GM08714 (cell line): ENCODE results near the gene THRA.
"Not testable (repeated sequence)": the region's sequence is repeated elsewhere in the genome, so short reads cannot be mapped to it uniquely, and the experiment has no call there.

Experiments used
- H3K4me3 ChIP-seq: fragments of 200-500 bp; sonication (Bioruptor generic); 2 replicates; pipeline ENCODE4 v1.5.1; 2014; ENCODE audit warnings: mild to moderate bottlenecking, low read length, inconsistent platforms
- ZNF274 ChIP-seq: IDR thresholded peaks from 2 replicates; pipeline ENCODE4 v1.6.1; 2012; ENCODE audit warnings: mild to moderate bottlenecking, low read depth, low read length

Gene THRA

DNA sequence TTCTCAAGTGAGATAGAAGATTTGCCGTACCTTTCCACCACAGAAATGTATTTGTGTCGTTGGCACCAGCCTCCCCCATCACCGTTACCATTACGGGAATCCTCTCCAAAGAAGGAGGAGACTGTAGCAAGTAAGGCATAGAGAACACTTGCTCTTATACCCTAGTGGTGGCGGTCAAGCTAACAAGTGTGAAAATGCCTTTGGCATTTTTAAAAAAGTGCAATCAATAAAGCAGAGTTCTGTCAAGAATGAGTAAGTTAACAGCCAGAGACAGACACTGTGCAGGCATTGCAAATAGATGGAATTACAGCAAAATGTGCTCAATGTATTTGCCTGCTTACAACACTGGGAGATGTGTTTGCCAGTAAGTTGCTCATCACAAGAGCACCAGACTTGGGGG lies 66.7 kb downstream of the THRA start:
- TF ChIP-seq ZNF274: no peak

DNA sequence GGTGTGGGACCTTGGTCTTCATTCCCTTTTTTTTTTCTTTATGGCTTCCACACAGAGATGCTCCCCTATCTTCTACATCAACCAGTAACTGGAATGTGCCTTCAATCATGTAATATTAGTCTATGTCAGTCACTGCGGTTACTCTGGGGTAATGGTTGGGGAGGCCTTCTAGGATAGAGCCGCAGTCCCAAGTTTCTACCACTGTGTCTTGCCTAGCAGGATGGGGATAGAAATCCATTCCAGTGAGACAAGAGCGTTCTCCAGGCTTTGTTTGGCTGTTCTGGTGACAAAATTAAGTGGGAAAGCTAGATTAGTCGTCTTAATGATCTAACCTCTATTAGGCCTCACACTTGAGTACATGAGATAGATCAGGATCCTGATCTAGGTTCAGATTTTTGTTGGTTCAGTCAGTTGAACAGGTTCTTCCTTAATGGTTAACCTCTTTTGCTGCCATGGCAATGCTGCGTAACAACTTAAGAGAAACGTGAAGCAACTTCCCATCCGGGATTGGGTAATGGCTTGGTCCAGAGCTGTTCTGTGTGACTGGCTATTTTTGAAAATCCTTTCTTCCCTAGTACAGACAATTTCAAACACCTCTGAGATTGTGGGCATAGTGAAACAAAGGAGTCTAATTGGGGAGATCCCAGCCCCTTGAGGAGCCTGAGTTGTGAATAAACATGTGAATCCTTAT lies 67.7 kb downstream of the THRA start:
- H3K4me3 ChIP-seq: no peak overlapping the region
- no peak for TF ChIP-seq ZNF274

More for the DNA sequence above, 66.7 kb downstream of the THRA start:
- no peak overlapping the region for H3K4me3 ChIP-seq

DNA sequence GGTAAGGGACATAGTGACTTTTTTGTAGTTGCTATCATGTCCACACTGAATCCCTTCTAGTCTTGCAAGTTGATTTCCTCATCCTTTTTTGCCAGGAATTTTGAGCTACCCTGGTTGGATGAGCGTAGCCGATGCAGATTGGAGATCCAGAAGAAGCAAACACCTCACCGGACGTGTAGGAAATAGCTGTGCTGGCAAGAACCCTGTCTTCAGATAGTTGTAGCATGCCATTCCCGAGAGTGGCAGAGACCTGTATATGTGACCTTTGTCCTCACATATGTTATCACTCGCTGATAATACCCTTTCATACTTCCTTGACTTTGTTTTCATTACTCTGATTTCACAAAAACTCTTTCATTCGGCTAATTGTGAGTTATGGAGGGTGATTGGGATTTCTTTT lies 71.4 kb downstream of the THRA start:
- H3K4me3 ChIP-seq: no peak overlapping the region
- TF ChIP-seq ZNF274: no peak

DNA sequence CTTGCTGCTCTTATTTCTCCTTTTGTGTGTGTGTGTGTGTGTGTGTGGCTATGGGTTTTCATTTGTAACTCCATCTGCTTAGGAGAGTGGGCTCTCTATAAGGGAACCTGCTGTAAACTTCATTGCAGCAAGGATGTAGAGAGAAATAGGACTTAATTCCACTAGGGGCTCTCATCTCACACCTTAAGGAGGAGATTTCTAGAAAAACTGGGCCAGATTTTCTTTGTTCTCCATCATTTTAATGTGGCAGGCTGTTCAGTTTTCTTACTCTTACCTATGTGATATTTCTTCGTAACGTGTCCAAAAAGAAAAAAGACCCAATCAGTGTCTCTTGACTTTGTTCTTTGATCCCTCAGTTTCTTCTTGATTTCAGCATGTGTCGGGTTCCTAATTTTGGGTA lies 73.1 kb downstream of the THRA start:
- H3K4me3 ChIP-seq: no peak overlapping the region
- TF ChIP-seq ZNF274: no peak

DNA sequence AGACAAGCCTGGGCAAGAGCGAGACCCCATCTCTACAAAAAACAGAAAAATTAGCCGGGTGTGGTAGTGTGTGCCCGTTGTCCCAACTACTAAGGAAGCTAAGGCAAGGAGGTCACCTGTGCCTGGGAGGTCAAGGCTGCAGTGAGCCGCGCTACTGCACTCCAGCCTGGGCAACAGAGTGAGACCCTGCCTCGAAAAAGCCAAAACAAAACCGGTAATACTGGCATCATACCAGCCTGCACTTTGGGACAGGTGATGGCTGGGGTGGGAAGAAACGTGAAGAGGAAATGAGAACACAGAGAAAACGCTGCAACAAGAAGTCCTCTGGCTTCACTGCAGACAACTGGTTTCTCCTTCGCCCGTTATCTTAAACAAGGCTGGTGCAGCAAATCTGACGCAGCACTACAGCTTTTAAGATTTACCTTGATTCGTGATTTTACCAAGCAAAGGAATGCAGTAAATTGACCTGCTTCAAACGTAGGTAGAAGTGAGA lies 76.8 kb downstream of the THRA start:
- peak overlapping the region; percentile 99 for H3K4me3 ChIP-seq
- TF ChIP-seq ZNF274: no peak

DNA sequence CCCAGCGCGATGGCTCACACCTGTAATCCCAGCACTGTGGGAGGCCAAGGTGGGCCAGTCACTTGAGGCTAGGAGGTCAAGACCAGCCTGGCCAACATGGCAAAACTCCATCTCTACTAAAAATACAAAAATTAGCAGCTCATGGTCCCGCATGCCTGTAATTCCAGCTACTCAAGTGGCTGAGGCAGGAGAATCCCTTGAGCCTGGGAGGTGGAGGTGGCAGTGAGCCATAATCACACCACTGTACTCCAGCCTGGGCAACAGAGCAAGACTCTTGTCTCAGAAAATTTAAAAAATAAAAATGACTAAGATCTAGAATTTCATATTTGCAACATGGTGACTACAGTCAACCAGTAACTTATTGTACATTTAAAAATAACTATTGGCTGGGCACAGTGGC lies 80.4 kb downstream of the THRA start:
- H3K4me3 ChIP-seq: not testable (repeated sequence)
